CD4-positive, alpha-beta T cell treated with Interleukin-17A for 1 hour (primary cell): ENCODE results near the gene TMPRSS9.

Experiments used
- DNase-seq: peaks from one replicate; pipeline ENCODE4 v3.0.0-alpha.2; 2020

TMPRSS9 gene

DNA sequence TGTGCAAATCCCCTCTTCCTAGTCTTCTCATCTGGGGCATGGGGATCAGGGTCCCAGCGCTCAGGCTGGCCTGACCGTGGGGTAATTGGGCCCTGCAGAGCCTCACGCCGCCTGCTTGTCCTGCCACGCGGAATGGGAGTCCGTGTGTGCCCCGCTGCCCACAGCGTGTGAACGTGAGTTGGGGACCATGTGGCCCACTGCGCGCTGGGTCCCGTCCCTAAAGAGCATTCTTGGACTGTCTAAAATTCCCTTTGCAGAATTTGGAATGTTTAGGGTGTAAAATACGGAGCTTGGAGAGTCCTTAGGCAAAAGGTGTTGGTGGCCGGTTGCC lies 2.9 kb downstream of the TMPRSS9 start:
- DNase-seq: no peak

DNA sequence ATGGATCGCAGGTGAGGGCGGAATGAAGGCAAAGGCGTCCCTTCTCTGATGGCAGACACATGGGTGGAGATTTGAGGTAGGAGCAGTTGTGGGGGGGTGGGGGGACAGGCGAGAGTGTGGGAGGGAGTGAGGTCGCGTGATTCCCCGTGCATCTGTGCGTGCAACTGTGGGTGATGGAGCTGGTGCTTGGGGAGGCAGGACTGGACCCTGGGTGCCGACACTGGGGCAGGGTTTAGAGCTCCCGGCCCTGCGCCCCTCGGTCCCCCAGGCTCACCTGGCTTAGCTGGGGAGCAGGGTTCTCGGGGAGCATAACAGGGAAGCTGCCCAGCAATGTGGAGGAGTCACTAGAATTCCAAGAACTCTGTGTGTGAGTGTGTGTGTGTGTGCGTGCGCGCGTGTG lies 3.4 kb downstream of the TMPRSS9 start:
- no peak for DNase-seq

DNA sequence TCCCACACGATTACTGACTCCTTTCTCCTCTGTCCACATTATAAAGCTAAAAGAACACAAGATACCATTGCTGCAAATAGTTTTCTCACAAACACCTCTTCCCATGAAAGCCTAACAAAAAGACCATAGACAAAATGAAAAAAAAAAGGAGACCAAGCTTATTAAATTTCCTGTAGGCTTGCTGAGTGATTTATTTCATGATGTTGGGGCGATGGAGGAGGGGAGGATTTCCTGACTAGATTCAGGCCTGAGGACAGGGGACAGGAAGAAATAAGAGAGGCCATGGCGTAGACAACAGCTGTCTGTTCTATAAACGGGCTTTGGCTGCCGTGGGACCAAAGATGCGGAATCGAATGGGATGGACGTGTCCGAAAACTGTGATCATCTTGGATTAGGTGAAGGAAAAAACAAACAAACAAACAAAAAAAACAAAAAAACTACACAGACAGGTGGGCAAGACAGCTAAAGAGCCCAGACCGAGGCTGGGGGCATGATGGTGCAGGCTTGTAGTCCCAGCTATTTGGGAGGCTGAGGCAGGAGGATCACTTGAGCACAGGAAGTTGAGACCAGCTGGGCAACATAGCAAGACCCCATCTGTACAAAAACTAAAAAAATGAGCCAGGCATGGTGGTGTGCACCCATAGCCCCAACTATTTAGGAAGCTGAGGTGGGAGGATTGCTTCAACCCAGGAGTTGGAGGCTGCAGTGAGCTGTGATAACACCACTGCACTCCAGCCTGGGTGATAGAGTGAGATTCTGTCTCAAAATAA lies 5.3 kb downstream of the TMPRSS9 start:
- no peak for DNase-seq

DNA sequence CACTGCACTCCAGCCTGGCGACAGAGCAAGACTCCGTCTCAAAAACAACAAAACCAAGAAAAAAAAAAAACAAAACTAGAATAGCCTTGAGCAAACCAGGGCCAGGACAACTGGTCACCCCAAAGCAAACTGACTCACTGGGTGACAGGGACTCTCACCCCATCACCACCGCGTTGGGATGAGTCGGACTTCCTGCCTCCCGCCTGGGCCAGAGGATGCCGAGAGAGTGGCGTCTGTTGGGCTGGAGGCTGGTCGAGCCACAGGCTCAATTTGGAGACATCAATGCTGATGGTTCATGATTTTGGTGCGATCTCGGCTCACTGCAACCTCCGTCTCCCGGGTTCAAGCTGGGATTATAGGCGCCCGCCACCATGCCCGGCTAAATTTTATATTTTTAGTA lies 11.6 kb downstream of the TMPRSS9 start:
- DNase-seq: no peak

DNA sequence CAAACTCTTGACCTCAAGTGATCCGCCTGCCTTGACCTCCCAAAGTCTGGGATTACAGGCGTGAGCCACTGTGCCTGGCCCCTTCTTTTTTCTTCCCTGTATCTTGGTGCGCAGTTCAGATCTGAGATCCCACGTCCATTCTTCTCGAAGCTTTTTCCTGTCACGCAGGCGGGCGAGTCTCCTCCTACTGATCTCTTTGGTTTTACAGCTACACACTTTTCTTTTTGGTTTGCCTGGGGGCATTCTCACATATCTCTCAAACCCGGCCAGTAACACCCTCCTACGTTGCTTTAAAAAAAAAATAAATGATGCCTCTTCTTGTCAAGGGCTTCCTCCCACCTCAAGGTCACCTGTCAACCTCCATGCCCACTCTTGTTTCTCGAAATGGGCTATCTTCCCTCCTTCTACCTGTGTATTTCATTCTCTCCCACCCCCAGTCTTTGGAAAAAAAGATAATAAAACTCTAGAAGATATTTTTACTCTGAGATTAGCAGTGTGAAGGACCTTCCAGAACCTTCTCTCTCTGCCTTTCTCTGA lies 12.1 kb downstream of the TMPRSS9 start:
- DNase-seq: no peak

DNA sequence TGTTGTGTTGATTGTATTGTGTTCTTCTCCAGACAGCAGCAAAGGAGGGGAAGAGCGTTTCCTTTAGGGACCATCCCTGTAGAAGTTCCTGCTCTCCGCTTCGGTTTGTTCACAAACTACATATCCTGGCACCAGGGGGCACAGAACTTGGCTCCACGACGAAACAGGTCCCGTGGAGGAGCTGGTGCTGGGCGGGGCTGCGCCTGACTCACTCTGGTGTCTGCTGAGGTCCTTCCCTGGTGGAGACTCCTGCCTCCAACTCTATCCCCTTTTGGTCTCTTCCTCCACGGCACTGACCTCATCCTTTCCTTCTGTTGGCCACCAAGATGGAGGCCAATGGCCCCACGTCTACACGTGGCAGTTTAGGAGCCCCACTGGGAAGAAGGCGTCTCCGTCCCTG lies 14.7 kb downstream of the TMPRSS9 start:
- DNase-seq: no peak

DNA sequence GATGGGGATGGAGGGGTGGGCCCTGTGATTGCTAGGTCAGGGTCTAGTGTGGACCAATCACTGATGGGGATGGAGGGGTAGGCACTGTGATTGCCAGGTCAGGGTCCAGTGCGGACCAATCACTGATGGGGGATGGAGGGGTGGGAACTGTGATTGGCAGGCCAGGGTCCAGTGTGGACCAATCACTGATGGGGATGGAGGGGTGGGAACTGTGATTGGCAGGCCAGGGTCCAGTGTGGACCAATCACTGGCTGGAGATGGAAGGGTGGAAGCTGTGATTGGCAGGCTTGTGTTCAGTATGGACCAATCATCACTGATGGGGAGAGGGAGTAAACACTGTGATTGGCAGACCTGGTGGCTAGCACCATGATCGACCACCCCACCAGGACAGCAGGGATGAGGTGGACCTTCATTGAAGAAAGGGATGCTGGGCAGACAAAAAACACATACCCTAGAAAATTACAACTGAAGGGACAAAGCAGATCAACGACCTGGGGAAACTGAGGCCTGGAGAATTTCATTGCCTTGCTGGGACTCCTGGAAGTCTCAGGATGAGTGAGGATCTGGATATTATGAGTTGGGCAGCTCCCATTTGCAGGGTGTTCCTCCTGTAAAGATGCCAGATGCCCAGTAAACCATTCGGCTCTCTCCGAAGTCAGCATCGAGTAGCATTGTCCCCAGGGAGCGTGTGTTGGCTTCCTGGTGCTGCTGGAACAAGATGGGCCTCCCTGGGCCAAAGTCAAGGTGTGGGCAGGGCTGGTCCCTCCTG lies 15.5 kb downstream of the TMPRSS9 start:
- DNase-seq: no peak

DNA sequence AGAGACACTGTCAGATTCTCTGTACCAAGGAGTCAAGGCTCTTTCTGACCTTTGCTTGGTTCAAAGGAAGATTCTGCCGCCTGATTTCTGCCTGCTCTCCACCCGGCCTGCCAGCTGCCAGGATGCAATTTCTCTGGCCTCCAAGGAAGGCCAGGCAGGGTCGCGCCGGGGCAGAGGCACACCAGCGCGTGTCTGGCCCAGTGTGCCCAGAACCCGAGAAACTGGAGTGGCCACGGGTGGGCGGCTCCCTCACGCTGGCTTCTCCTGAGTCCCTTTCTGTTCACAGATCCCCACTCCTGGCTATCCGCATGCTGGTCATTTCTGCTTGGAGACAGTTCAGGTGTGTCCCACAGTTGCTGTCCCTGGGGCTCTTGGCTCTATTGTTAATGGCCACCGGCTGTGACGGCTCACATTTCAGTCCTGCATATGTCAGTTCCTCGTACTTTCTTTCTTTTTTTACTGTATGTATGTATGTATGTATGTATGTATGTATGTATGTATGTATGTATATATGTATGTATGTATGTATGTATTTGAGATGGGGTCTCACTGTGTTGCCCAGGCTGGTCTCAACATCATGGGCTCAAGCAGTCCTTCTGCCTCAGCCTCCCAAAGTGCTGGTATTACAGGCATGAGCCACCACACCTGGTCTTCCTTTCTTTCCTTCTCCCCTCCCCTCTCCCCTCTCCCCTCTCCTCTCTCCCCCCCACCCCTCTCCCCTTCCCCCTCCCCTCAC lies 16.9 kb downstream of the TMPRSS9 start:
- no peak for DNase-seq

DNA sequence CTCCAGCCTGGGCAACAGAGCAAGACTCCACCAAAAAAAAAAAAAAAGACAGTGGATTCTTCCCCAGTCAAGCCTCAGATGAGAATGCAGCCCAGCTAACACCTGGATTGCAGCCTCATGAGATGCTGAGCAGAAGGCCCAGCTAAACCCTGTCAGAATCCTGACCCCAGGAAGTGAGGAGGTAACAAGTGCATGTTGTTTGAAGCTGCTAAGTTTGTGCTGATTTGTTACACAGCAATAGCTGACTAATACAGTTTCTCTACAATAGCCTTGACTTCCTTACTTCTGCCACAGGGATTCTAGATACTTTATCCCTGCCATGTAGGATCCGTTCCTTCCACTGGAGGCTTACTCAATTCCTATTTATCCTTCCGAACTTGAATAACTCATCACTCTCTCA lies 20.5 kb downstream of the TMPRSS9 start:
- DNase-seq: no peak

DNA sequence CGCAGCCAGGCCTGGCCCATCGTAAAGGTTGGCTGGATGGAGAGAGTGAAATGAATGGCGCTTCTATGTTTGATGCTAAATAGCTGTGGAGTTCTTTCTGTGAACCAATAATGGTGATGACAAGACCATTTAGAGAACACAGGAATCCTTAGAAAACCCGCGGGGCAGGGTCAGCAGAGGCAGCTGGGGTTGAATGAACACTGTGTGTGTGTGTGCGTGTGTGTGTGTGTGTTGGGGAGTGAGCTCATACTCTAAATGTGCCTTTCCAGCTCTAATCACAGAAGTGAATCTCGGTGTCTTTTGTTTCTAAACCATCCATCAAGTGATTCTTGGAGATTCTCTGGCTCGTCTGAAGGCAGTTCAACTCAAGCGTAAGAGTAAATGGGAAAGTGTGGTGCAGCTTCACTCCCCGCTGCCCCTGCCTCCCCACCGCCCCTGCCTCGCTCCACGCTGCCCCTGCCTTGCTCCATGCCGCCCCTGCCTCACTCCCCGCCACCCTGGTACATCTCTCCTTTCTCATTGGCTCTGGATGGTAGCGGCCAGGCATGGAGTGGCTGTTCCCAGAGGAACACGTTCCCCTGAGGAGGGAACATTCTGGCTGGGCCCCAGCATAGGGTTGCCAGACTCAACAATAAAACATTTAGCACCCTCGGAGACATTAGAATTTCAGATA lies 21.2 kb downstream of the TMPRSS9 start:
- DNase-seq: no peak

DNA sequence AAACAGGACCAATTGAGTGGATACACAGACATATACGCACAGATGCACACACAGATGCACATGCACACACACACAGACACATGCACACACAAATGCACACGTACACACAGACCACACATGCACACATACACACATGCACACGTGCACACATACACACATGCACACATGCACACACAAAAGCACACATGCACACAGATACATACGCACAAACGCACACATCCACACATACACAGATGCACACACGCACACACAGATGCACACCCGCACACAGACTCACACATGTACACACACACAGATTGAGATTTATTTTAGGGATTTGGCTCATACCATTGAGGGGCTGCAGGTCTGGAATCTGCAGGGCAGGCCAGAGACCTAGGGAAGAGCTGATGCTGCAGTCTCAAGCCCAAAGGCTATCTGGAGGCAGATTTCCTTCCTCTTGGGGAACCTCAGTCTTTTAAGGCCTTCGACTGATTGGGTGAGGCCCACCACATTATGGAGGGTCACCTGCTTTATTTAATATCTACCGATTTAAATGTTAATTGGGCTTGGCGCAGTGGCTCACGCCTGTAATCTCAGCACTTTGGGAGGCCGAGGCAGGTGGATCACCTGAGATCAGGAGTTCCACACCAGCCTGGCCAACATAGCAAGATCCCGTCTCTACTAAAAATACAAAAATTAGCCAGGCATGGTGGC lies 22.6 kb downstream of the TMPRSS9 start:
- DNase-seq: no peak

DNA sequence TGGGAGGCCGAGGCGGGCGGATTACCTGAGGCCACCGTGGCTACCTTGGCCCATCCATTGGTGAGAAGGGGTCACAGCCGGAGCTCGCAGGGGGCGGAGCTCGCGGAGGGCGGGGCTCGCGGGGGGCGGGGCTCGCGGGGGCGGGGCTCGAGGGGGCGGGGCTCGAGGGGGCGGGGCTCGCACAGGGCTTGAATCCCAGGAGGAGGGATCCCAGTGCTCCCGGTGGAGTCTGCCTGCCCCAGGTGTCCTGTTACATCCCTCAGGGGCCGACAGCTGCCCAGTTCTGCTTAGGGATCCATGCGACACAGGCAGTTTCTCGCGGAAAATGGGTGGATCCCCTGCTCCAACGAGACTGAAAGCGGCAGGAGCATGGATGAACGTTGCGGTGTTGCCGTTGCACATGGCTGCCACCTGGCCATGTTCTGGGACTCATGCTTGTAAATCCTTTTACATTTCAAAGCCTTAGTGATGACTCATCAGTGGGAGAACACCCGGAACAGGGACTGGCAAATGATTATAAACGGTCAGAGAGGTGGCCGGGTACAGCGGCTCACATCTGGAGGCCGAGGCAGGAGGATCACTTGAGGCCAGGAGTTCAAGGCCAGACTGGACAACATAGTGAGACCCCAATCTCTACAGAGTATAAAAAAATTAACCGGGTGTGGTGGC lies 25.1 kb downstream of the TMPRSS9 start:
- DNase-seq: no peak

DNA sequence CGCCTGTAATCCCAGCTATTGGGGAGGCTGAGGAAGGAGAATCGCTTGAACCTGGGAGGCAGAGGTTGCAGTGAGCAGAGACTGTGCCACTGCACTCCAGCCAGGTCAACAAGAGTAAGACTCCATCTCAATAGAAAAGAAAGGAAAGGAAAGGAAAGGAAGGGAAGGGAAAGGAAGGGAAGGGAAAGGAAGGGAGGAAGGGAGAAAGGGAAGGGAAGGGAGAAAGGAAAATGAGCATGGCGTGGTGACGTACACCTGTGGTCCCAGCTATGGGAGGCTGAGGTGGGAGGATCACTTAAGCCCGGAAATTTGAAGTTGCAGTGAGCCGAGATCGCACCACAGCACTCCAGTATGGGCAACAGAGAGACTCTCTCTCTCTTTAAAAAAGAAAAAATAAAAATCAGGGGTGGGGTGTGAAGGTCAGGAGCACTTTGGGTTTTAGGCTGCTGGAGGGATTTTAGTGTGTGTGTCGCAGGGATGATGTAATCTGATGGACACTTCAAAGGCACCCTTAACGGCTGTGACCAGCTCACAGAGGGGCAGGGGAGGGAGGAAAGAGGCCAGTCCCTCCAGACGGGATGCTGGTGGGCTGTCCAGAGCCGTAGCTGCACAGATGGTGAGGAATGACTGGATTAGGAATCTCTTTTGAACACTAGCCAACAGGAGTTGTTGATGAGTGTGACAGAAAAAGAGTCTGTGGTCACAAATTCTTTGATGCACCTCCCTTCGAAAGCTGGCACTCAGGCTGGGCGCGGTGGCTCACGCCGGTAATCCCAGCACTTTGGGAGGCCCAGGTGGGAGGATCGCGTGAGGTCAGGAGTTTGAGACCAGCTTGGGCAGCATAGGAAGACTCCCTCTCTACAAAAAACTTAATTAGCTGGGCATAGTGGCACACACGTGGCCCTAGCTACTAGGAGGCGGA lies 27.6 kb downstream of the TMPRSS9 start:
- DNase-seq: no peak

DNA sequence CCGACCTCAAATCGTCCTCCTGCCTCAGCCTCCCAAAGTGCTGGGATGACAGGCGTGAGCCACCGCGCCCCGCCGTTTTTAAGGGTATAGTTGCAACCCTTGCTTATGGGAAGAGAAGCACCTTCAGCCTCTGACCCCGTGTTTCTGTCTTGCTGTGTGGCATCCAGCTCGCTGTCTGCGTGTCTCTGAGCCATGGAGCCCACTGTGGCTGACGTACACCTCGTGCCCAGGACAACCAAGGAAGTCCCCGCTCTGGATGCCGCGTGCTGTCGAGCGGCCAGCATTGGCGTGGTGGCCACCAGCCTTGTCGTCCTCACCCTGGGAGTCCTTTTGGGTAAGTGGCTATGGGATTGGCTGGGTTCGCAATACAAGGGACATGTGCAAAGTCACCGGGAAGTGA lies 29.5 kb downstream of the TMPRSS9 start:
- DNase-seq: no peak

DNA sequence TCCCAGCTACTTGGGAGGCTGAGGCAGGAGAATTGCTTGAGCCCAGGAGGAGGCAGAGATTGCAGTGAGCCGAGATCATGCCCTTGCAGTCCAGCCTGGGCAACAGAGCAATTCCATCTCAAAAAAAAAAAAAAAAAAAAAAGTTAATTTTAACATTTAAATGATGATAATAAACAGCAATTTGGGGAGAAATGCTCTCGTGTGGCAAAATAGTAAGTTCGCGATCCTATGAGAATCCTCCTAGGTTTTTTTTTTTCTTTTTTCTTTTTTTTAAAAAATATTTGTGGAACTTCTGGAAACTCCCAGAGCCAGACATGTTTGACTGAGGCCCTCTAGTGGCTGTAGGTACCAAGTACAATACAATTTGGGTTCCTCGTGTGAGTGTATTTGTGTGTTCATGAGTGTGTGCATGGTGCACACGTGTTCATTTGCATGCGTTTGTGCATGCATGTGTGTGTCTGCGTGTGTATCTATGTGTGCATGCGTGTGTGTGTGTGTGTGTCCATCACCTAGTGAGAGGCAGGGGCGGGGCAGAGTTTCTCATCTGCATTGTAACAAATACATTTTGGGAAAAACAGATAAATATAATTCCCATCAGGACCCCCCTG lies 31.2 kb downstream of the TMPRSS9 start:
- peak; percentile 76 for DNase-seq

DNA sequence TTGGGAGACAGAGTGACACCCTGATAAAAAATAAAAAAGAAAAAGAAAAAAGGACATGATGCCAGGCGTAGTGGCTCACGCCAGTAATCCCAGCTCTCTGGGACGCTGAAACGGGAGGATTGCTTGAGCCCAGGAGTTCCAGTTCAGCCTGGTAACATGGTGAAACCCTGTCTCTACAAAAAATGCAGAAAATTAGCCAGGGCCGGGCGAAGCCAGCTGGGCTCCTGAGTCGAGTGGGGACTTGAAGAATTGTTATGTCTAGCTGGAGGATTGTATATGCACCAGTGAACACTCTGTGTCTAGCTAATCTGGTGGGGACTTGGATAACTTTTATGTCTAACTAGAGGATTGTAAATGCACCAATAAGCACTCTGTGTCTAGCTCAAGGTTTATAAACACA lies 32.3 kb downstream of the TMPRSS9 start:
- DNase-seq: no peak

DNA sequence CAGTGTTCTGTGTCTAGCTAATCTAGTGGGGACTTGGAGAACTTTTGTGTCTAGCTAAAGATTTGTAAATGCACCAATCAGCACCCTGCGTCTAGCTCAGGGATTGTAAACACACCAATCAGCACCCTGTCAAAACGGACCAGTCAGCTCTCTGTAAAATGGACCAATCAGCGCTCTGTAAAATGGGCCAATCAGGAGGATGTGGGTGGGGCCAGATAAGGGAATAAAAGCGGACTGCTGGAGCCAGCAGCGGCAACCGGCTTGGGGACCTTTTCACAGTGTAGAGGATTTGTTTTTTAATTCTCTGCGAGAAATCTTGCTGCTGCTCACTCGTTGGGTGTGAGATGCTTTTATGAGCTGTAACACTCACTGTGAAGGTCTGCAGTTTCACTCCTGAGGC lies 32.8 kb downstream of the TMPRSS9 start:
- DNase-seq: peak; percentile 28

DNA sequence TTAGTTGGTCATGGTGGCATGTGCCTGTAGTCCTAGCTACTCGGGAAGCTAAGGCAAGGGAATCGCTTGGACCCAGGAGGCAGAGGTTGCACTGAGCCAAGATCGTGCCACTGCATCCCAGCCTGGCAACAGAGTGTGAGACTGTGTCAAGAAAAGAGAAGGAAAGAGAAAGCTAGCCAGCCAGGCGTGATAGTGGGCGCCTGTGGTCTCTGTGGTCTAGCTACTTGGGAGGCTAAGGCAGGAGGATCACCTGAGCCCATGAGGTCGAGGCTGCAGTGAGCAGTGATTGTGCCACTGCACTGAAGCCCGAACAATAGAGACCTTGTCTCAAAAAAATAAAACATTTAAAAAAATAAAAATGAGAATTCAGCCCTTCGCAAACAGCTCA lies 34.0 kb downstream of the TMPRSS9 start:
- no peak for DNase-seq

DNA sequence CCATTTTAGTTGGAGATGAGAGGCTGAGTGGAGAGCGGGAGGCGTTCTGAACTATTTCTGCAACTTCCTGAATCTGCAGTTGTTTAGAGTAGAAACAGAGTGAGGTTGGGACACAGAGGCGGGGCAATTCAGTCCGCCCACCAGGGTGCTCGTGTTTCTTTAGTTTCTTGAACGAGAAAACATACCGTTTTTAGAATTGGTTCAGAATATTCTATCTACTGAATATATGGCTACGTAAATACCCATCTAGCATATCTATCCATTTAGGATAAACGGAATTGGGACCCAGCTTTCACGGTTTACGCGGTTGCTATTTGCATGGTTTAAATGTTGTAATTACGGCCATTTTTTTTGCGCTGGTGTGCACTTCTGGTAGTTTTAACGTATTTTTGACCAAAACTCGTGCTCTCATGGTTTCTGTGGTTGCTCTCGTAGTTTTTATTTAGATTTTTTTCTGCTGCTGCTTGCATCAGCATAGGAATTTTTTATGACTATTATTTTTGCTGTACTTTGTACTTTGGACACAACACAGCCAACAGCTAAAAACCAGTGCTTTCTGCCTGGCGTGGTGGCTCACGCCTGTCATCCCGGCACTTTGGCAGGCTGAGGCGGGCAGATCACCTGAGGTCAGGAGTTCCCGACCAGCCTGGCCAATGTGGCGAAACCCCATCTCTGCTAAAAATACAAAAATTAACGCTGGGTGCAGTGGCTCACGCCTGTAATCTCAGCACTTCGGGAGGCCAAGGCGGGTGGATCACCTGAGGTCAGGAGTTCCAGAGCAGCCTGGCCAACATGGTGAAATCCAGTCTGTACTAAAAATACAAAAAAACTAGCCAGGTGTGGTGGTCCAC lies 34.6 kb downstream of the TMPRSS9 start:
- peak; percentile 25 for DNase-seq
